NCI-H345 (cell line): ENCODE results near the gene C17orf67.
A peak's percentile ranks its signal among the peaks of the same experiment; 100 is the strongest.

Experiments
- DNase-seq: peaks from one replicate; lab custom pipeline; 2025; lab: John Stamatoyannopoulos, UW

C17orf67 gene, protein sequence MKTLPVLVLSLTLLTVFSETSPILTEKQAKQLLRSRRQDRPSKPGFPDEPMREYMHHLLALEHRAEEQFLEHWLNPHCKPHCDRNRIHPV

DNA sequence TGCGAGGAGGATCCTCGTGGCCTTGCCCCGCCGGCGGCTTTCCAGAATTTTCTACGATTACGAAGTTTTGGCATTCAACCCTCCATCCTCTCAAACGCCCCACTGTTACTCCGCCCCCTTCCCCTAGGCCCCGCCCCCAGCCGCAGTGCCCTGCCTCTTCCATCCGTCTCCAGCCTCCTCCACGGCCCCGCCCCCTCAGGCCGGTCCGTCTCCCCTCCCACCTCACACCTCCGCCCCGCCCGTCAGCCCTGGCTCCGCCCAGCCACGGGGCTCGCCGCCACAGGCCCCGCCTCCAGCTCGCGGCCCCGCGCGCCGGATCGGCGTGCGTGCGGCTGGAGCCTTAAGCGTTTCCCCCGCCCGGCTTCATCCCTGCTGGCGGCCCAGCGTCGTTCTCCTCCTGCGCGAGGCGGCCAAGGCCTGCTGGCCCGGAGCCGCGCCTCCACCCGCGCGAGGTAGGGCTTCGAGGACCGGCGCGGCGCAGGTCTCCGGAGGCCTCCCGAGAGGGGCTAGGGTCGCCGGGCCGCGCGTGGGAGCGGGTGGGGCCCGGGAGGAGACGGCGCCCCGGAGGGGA, at the start of gene C17orf67, which contains the start of gene DGKE:
Gene C17orf67 (minus strand): TSS at position 112 of the 571 bp plus-strand sequence. CDS start 18,110 bp downstream, outside the sequence.
Gene DGKE (plus strand): TSS at position 343 of the 571 bp plus-strand sequence. CDS start 645 bp downstream, outside the sequence.
- DNase-seq, result peak; percentile 97

DNA sequence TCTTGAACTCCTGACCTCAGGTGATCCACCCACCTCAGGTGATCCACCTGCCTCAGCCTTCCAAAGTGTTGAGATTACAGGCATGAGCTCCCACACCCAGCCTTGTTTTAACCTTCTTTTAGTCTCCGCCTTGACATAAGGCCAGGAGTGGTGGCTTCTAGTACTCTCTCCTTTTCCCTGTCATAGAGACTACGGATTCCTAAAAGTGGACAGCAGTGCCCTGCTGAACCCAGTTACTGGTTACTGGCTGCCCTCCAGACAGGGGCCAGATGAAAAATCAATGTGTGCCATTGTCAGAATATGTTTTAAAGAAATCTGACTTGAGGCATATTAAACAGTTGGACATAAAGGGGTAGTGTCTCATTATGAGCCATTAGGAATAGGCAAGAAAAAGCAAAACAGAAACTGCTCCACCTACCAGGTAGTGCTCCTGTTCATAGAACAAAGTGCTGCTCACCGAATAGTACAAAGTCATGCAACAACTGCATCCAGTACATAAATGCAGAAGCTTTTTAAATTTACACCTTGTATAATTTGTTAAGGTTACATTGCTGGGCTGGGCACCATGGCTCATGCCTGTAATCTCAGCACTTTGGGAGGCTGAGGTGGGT, 48.1 kb upstream of the C17orf67 start:
- no peak for DNase-seq

DNA sequence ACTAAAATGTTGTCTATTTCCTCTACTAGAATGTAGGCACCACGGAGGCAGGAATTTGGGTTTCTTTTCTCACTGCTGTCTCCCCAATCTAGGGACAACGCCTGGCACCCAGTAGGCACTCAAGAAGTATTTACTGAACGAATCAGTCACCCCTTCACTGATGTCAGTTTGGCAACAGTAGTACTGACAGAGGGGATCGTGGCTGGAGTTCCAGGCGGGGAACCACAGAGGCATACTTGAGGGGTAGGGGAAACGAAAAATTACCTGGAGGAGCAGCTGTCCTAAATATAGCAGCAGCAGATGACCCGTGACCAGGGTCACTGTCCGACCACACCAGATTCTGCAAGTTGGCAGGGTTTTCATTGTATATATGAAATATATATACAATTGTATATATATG, 46.9 kb upstream of the C17orf67 start:
- no peak for DNase-seq

DNA sequence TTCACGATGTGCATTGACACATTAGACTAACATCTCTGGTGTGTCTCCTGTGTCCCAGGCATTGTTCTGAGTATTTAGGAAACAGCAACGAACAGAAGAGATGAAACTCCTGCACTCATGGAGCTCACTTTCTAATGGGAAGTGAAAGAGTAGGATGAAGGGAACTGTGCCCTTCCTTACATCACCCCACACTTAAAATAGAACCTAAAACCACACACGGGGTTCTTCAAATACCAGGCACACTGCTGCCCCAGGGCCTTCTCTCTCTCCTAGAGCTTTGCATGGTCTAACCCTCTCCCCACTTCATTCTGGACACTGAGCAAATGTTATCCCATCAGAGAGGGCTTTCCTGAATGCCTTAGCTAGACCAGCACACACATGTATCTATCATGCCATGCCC, 46.4 kb upstream of the C17orf67 start:
- no peak for DNase-seq

DNA sequence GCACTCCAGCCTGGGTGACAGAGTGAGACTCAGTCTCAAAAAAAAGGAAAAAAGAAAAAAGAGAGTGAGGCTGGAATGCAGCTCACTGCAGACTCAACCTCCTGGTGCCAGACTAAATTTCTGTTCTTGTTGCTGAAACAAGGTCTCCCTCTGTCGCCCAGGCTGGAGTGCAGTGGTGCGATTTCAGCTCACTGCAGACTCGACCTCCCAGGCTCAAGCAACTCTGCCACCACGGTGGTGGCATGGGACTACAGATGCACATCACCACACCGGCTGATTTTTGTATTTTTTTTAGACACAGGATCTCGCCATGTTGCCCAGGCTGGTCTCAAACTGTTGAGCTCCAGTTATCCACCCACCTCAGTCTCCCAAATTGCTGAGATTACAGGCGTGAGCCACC, 45.6 kb upstream of the C17orf67 start:
- DNase-seq, result no peak

DNA sequence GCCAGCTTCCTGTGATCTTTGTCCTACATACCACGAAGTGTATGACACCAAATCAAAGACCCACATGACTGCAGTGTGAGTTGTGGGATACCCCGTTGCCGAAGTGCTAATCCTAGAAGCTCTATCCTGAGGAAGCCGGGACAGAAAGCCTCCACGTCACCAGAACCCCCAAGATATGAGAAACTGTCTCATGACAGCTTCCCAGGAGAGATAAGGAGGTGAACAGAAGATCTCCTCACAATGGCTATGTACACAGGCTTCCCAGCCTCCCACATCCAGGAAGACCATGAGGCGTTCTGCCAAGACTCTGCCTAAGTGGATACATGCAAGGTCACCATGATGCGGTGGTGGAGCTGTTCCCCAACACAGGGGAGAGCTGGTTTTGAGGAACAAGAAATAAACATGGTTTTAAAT, 43.1 kb upstream of the C17orf67 start:
- no peak for DNase-seq

DNA sequence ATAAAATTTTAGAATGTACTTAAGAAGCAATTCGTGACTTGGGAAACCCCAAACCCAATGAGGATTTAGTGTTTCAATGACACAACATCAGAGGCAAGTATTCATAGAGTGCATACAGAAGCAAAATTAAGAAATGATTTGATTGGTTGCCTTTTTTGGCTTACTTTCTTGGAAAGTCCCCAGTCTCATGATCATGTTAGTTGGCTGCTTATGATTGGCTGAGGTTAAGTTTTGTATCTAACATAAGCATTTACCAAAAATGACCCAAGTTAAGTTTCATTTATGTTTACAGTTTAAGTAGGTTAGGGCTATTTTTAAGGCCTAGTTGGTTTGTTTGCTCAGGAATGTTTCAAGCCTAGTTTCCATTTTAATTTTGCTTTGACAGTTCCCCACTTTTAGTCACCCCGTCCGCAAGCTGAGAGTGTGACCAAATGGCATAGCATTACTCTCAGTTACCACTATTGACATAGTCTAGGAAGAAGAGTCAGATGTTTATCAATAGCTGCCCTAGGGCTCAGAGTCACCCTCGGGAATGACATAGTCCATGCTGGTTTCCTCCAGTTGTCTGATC, 36.4 kb upstream of the C17orf67 start:
- DNase-seq, result no peak

DNA sequence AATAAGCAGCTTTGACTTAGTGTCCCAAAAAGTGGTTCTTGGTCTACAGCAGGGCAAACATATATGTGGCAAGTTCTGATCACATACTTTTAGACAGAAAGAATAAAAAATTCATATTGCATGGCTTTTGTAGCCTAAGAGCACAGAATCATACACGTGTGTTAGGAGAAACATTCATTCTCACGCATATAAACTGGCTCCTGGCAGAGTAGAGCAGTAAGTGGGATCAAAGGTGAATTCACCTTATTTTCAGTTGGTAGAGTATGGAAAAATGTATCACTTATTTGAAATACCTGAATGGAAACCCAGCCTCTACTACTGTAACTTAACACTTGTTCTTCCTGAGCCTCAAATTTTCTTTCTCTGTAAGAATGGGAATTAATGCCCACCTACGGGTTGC, 35.0 kb upstream of the C17orf67 start:
- DNase-seq, result no peak

DNA sequence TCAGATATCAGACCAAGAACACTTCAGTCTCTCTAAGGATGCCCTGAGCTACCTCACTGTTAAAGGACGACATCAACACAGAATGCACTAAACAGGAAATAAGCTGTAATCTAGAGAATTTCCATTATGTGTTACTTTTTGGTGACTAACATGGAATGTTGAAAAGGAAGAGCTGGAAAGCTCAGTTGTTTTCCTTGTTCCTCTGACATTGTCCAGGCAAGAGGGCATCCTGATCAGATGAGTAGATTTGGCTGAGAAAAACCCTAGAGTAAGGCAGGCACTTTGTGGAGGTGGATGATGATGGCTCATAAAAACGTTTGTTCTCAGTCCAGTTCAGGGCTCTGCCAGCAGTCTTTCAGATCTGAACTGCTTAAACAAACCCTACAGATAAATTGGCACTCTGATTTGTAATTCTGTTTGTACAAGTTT, 34.2 kb upstream of the C17orf67 start:
- DNase-seq, result no peak

DNA sequence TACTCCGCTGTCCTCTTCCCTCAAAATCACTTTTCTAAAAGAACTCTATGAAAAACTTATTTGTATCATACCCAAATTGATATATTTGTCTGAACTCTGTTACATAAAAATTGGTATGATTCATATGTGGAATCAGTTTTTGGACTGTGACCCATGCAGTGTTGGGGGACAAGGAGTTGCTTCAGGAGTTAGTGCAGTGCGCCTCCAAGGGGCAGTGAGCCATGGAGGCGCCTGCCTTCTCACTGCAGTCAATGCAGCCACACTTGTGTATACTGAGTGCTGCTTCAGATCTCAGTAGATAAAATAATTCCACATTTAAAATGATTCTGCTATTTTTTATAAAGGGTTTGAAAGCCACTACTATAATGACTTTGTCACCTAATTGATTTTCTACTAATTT, 32.8 kb upstream of the C17orf67 start:
- no peak for DNase-seq

DNA sequence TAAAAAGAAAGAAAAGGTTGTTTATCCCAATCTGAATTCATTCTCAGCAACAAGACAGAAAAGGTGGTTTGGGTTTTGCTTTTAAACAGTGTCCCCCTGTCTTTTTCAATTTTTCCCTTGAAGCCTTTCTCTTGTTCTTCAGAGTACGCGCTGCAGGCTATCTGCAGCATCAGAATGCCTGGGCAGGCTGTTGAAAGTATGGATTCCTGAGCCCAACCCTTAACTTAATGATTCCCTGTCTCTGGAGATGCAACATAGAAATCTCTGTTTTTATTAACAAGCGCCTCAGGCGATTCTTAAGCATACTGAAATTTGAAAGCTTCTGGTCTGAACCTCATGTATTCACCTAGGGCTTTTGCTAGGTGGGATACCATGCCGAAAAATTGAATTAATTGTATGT, 32.4 kb upstream of the C17orf67 start:
- no peak for DNase-seq

DNA sequence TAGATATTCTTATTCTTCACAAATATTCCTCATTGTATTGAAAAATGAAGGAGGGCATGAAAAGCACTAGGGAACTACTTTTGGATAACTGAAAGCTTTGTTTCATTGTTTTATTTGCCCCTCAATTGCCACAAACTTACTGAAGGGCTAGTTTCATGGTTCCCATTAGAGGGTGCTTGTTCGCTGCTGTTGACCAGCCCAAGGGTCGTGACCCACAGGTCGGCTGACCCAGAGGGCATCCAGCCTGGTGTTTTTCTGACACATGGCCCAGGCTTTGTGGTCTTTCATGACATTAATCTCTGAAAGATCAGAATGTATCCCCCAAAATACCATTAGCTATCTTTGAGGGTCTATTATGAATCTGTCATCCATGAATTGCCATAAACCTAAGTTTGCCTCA, 30.3 kb upstream of the C17orf67 start:
- DNase-seq, result no peak

DNA sequence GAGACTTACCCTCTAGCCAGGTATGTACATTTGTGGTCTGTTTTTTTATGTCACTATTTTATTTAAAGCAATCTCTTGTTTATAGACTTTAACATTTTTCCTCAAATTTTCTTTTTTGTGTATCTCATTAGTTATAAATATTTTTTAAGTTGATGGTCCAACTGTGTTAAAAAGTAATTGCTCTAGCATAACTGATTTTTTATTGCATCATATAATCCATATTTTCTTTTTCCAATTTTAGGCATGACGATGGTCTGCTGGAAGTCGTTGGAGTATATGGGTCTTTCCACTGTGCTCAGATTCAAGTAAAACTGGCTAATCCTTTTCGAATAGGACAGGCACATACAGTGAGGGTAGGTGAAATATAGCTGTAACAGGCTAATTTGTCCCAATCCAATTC, 28.2 kb upstream of the C17orf67 start:
- no peak for DNase-seq

DNA sequence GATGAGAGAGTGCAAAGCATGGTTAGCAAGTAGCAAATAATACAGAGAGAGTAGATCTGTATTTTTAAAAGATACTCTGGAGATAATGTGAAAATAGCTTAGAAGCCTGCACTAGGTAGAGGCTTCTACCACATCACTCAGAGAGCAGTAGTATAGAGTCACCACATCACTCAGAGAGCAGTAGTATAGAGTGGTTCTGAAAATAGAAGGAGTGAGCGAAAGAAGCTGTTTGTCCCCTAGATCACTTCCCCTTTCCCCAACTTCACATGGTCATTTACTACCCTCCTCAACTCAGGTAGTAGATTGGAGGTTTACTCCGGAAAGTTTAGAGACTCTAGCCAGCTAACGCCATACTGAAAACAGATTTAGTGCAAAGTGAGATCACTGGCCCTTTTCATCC, 17.3 kb upstream of the C17orf67 start:
- DNase-seq, result no peak

DNA sequence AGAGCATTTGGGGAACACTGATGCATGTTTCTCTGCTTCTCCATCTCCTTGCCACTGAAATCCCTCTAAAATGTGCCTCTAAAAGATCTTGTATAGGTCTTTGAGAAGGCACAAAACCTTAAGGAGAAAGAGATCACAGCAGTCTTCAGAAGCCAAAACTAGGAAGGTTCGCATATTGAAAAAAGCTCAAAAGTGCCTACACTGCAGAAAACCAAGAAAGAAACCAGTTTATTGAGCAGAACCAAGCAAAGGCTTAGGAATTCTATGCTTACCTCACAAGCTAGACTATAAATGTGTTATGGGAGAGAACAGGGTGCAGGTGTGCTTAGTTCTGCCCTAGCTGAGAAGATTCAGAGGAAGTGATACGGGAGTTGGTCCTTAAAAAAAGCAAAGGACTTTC, 16.9 kb upstream of the C17orf67 start:
- DNase-seq, result no peak

DNA sequence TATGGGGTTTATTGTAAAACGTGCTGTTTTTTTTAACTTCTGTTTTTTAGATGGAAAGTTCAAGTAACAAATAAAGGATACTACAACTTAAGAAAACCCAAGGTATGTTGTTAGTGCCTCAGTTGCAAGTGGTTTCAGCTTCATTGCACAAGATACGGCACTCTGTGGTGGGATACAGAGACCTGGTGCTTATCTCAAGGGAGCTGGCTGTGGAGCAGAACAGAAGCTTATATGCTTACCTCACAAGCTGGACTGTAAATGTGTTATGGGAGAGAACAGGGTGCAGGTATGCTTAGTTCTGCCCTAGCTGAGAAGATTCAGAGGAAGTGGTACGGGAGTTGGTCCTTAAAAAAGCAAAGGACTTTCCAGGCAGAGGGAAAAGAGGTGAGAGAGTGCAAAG, 15.4 kb upstream of the C17orf67 start:
- no peak for DNase-seq

DNA sequence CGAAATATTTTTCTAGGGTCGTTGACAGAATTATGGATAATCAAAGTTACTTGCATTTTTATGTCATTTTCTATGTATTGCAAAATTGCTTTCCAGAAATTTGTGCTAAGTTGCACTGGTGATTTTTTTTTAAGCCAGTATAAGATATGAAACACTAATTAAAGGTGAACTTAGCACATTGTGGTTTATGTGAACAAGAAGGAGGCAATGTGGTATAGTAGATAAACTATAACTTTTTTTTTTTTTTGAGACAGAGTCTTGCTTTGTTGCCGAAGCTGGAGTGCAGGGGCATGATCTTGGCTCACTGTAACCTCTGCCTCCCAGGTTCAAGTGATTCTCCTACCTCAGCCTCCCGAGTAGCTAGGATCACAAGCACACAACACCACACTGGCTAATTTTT, 13.4 kb upstream of the C17orf67 start:
- DNase-seq, result no peak

DNA sequence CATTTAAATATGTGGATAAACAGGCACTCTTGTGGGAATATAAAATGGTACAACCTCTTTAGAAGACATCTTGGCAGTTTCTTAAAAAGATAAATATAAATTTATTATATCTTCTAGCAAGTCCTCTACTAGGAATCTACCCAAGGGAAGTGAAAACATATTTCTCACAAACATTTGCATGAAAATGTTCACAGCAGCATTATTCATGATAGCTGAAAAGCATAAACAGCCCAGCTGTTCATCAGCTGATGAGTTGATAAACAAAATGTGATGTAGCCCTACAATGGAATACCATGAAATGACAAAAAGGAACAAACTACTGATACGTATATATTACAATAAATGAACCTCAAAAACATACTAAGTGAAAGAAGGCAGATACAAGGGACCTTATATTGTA, 12.2 kb upstream of the C17orf67 start:
- DNase-seq, result no peak

DNA sequence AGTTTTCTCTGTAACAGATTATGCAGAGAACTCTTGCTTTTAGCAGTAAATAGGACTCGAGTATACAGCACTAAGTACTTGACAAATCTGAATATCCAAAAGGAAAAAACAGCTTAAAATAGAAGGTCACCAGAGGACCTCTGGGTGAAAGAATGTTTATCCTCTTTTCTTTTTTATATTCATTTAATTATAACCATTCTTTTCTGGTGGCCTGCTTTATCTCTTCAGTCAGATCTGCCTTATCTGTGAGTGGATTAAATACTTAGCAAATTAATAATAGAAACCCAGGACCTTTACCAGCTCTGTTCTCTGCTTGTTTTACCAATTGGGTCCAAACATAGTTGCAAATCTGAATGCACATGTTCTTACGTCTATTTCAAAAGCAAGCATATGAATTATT, 8.9 kb upstream of the C17orf67 start:
- no peak for DNase-seq

DNA sequence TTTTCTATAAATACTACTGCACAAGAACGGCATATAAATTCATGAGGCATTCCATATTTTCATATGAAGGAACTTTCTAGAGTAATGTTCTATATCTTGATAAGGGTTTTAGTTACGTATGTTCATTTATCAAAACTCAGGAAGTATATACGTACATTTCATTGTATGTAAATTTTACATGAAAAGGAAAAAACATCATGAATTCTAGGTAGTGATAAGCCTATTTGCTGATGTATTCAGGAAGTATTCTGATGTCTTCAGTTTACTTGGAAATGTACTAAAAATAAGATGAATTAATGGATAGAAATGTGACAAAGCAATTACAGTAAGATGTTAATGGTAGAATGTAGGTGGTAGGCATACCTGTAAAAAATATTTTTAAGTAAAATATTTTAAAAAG, 5.0 kb upstream of the C17orf67 start:
- no peak for DNase-seq

DNA sequence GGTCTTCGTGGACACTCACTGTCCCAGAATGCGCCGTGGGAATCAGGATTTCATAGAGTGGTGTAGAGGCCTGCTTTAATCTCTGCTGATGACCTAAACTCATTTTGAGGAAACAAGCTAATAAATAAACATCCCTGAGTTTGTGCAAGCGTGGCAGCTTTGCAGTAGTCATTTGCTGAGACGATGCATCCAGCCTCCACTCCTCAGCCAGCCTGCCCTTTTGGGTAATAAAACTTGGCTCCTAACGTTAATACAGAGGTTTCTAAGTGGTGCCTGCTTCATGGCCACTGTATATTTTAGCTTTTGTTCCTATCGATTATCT, 1.5 kb upstream of the C17orf67 start:
- DNase-seq, result no peak

DNA sequence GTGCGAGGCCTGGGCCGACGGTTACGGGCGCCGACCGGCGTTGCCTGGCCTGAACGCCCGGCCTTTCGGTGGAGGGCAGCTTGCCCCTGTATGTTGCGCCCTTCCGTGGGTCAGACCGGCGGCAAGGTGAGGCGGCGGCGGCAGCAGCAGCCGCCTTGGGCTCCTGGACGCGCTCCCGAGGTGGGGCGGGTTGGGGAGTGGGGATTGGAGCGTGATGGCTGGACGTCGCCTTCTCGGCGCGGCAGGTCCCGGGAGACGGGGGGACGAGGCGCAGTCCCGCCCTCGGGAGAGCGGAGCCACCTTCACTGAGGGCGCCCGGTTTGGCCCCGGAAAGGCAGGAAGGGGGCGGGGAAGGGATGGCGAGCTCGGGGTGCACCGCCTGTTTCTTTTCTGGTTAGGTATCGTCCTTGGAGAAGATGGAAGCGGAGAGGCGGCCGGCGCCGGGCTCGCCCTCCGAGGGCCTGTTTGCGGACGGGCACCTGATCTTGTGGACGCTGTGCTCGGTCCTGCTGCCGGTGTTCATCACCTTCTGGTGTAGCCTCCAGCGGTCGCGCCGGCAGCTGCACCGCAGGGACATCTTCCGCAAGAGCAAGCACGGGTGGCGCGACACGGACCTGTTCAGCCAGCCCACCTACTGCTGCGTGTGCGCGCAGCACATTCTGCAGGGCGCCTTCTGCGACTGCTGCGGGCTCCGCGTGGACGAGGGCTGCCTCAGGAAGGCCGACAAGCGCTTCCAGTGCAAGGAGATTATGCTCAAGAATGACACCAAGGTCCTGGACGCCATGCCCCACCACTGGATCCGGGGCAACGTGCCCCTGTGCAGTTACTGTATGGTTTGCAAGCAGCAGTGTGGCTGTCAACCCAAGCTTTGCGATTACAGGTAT, 902 bp upstream of the C17orf67 start:
- DNase-seq, result peak; percentile 71
